Measurements from ENCODE around the gene NUP93. TPM values are rescaled to one million over a fixed set of nuclear protein-coding genes. Genes with fewer than 3 reads are reported as not detected.

The NUP93 gene
- total and polyA plus RNA-seq, 11 donors = 21.8 to 49.0 (median 27.8) TPM

GRCh38 chr16:56748826-56749225, 18.9 kb downstream of the NUP93 start:
- H3K4me3 ChIP-seq = no peak overlapping the region
- peaks cover 0 to 57% (median 27%) of the 10 kb centered on the region in 12 donors for H3K4me1 ChIP-seq
- H3K27me3 ChIP-seq = no peaks in the 10 kb centered on the region
- H3K27ac ChIP-seq = no peak overlapping the region
- WGBS, 4 donors = 66 to 70% (median 69%) methylated on average over 3 of the region's 3 CpGs
- peaks cover 0 to 29% (median 0%) of the 10 kb centered on the region in 9 donors for H3K36me3 ChIP-seq
- no peak for DNase-seq
- no peaks in the 10 kb centered on the region for H3K9me3 ChIP-seq
- ATAC-seq = no peak
- intact Hi-C loops (cut with DNase I) = no loop called here
- TF ChIP-seq POLR2A (IDR thresholded peaks at IDR 0.05) (no peak), CTCF (IDR thresholded peaks at IDR 0.05) (no peak)

DNA sequence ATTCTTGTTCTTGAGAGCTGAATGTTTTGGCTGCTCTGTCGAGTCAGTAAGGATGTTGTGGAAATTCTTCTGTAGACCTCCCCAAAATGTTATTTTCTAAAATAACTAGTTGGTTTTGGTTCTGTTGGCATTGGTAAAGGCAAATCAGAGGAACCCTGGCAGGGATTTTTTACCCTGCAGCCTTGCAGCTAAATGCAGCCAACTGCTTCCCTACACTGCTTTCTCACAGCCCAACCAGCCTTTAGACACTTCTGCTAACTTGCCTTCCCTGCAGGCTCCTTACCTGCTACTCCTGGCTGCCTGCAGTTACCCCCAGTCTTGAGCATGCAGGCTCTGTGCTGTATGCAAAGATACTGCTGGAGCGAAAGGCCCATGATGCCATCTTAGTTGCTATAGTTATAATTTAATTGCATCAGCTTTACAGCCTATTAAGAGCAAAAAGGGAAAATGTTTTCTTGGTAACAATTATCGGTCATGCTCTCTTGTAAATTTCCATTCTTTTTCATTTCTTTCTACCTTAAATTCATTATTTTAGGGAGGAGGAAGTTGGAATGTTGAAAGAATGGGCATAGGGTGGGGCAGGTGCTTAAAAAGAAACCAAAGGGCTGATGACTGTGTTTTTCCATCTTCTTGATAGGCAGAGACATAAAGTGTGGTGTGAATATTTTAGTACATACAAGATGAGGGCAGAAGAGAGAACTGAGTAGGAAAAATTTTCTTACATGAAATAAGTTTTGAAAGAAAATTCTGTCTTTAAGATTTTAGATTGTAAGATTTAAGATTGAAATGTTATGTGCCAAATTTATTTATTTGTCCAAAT, 20.0 kb downstream of the NUP93 start:
- Histone ChIP-seq H3K36me3 (peaks cover 0 to 29% (median 0%) of the 10 kb centered on the region in 9 donors), H3K27ac (peak overlapping the region in 2 of 12 donors; percentile 5 to 21), H3K9me3 (peaks cover 0 to 6% (median 0%) of the 10 kb centered on the region in 12 donors), H3K27me3 (no peaks in the 10 kb centered on the region), H3K4me1 (peaks cover 0 to 47% (median 19%) of the 10 kb centered on the region in 12 donors), H3K4me3 (no peak overlapping the region)
- ATAC-seq = peak in 1 of 4 donors; percentile 52
- intact Hi-C loops (cut with DNase I) = no loop called here
- no peak for DNase-seq
- no peak for TF ChIP-seq CTCF (IDR thresholded peaks at IDR 0.05)
- TF ChIP-seq POLR2A (IDR thresholded peaks at IDR 0.05) = no peak
- 71 to 81% (median 79%) methylated on average over 3 of the region's 3 CpGs for WGBS, 4 donors

DNA sequence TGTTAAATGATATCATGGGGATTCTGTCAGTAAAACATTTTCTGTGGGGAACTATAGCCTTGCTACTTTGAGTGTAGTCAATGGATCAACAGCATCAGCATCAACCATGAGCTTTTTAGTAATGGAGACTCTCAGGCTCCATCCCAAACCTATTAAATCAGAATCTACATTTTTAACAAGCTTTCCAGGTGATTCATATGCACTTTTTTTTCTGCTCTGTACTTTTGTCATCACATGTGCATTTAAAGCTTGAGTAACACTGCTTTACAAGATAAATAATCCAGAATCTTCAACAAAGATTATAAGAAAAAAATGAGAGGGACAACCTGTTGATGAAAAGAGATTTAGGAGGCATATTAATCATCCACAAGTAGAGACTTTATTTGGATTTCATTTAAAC, 23.5 kb downstream of the NUP93 start:
- Histone ChIP-seq H3K4me1 (peaks cover 0 to 14% (median 3%) of the 10 kb centered on the region in 12 donors), H3K27ac (no peak overlapping the region), H3K4me3 (no peak overlapping the region), H3K36me3 (peaks cover 0 to 25% (median 0%) of the 10 kb centered on the region in 9 donors), H3K27me3 (no peaks in the 10 kb centered on the region), H3K9me3 (peaks cover 0 to 8% (median 0%) of the 10 kb centered on the region in 12 donors)
- TF ChIP-seq CTCF (IDR thresholded peaks at IDR 0.05) (no peak), POLR2A (IDR thresholded peaks at IDR 0.05) (no peak)
- intact Hi-C loops (cut with DNase I) = no loop called here
- DNase-seq = no peak
- ATAC-seq = no peak

- Histone ChIP-seq H3K27me3 (no peaks in the 10 kb centered on the region), H3K36me3 (peaks cover 0 to 32% (median 4%) of the 10 kb centered on the region in 9 donors), H3K9me3 (peaks cover 0 to 8% (median 0%) of the 10 kb centered on the region in 12 donors), H3K4me3 (no peak overlapping the region), H3K27ac (no peak overlapping the region), H3K4me1 (peaks cover 0 to 11% (median 3%) of the 10 kb centered on the region in 12 donors)
- ATAC-seq (no peak), DNase-seq (no peak)
- intact Hi-C loops (cut with DNase I) = no loop called here
- no peak for TF ChIP-seq POLR2A (IDR thresholded peaks at IDR 0.05)
- no peak for TF ChIP-seq CTCF (IDR thresholded peaks at IDR 0.05)
Observed at GRCh38 chr16:56755038-56755437, 25.1 kb downstream of the NUP93 start.
